ENCODE measurements around the gene SMU1.

- TF ChIP-seq ZNF565 (CRISPR knock-in tag; conservative IDR thresholded peaks at IDR 0.05; ENCODE audit: low read depth) = no peak
- TF ChIP-seq, protein P1, sequence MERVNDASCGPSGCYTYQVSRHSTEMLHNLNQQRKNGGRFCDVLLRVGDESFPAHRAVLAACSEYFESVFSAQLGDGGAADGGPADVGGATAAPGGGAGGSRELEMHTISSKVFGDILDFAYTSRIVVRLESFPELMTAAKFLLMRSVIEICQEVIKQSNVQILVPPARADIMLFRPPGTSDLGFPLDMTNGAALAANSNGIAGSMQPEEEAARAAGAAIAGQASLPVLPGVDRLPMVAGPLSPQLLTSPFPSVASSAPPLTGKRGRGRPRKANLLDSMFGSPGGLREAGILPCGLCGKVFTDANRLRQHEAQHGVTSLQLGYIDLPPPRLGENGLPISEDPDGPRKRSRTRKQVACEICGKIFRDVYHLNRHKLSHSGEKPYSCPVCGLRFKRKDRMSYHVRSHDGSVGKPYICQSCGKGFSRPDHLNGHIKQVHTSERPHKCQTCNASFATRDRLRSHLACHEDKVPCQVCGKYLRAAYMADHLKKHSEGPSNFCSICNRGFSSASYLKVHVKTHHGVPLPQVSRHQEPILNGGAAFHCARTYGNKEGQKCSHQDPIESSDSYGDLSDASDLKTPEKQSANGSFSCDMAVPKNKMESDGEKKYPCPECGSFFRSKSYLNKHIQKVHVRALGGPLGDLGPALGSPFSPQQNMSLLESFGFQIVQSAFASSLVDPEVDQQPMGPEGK (CRISPR knock-in tag; IDR thresholded peaks at IDR 0.05; ENCODE audit: borderline replicate concordance) = no peak
- no peak for TF ChIP-seq ZFP30 (CRISPR knock-in tag; IDR thresholded peaks at IDR 0.05)
- TF ChIP-seq ZNF8 (CRISPR knock-in tag; IDR thresholded peaks at IDR 0.05) = no peak
- TF ChIP-seq, protein P2, sequence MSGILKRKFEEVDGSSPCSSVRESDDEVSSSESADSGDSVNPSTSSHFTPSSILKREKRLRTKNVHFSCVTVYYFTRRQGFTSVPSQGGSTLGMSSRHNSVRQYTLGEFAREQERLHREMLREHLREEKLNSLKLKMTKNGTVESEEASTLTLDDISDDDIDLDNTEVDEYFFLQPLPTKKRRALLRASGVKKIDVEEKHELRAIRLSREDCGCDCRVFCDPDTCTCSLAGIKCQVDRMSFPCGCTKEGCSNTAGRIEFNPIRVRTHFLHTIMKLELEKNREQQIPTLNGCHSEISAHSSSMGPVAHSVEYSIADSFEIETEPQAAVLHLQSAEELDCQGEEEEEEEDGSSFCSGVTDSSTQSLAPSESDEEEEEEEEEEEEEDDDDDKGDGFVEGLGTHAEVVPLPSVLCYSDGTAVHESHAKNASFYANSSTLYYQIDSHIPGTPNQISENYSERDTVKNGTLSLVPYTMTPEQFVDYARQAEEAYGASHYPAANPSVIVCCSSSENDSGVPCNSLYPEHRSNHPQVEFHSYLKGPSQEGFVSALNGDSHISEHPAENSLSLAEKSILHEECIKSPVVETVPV (CRISPR knock-in tag; IDR thresholded peaks at IDR 0.05) = no peak
- TF ChIP-seq, protein P3, sequence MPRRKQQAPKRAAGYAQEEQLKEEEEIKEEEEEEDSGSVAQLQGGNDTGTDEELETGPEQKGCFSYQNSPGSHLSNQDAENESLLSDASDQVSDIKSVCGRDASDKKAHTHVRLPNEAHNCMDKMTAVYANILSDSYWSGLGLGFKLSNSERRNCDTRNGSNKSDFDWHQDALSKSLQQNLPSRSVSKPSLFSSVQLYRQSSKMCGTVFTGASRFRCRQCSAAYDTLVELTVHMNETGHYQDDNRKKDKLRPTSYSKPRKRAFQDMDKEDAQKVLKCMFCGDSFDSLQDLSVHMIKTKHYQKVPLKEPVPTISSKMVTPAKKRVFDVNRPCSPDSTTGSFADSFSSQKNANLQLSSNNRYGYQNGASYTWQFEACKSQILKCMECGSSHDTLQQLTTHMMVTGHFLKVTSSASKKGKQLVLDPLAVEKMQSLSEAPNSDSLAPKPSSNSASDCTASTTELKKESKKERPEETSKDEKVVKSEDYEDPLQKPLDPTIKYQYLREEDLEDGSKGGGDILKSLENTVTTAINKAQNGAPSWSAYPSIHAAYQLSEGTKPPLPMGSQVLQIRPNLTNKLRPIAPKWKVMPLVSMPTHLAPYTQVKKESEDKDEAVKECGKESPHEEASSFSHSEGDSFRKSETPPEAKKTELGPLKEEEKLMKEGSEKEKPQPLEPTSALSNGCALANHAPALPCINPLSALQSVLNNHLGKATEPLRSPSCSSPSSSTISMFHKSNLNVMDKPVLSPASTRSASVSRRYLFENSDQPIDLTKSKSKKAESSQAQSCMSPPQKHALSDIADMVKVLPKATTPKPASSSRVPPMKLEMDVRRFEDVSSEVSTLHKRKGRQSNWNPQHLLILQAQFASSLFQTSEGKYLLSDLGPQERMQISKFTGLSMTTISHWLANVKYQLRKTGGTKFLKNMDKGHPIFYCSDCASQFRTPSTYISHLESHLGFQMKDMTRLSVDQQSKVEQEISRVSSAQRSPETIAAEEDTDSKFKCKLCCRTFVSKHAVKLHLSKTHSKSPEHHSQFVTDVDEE (CRISPR knock-in tag; IDR thresholded peaks at IDR 0.05) = no peak
- TF ChIP-seq TCF4 (CRISPR knock-in tag; IDR thresholded peaks at IDR 0.05; ENCODE audit: borderline replicate concordance) = no peak
- TF ChIP-seq, protein P4, sequence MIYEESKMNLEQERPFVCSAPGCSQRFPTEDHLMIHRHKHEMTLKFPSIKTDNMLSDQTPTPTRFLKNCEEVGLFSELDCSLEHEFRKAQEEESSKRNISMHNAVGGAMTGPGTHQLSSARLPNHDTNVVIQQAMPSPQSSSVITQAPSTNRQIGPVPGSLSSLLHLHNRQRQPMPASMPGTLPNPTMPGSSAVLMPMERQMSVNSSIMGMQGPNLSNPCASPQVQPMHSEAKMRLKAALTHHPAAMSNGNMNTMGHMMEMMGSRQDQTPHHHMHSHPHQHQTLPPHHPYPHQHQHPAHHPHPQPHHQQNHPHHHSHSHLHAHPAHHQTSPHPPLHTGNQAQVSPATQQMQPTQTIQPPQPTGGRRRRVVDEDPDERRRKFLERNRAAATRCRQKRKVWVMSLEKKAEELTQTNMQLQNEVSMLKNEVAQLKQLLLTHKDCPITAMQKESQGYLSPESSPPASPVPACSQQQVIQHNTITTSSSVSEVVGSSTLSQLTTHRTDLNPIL (CRISPR knock-in tag; IDR thresholded peaks at IDR 0.05; ENCODE audit: low read depth) = no peak
Observed at GRCh38 chr9:33099754-33100153, 23.3 kb upstream of the SMU1 start.
